HCT116 (cell line): ENCODE results near the gene ACOXL. TPM values are rescaled to one million over a fixed set of nuclear protein-coding genes. Genes with fewer than 3 reads are reported as not detected.

Experiments
- ATAC-seq: fragments of 200-7000 bp; cut with Tn5 transposase; 2 replicates; pipeline ENCODE4 v1.9.1; 2020; ENCODE audit warnings: mild to moderate bottlenecking, moderate library complexity
- BruUV-seq: library from RNA; stranded (reverse); fragments of 400-500 nt; replicated peaks from 2 replicates; lab custom pipeline; 2021; lab: Mats Ljungman, UMichigan
- CTCF ChIA-PET: fragments of 300-600 bp; sonication (Branson Sonifier 250); formaldehyde crosslinking; loops from one replicate; lab custom pipeline; 2021; ENCODE audit warnings: antibody characterized with exemption; lab: Charles Lee
- POLR2A ChIA-PET: fragments of 300-600, 350-600 bp; sonication (Branson Sonifier 250); formaldehyde crosslinking; loops from one replicate; lab custom pipeline; 2021; ENCODE audit warnings: antibody characterized with exemption; lab: Charles Lee
- RAD21 ChIA-PET, 2 experiments: fragments of 300-600 bp; sonication (Branson Sonifier 250); formaldehyde crosslinking; loops; one replicate each; lab custom pipeline; 2023; ENCODE audit warnings: low total read pairs in 2 of 2; ENCODE audit not compliant: uncharacterized antibody in 2 of 2, unreplicated experiment in 2 of 2, low non-redundant PET in 1 of 2; lab: Charles Lee
- DNase-seq: peaks from one replicate; pipeline ENCODE4 v3.0.0-alpha.2; 2010; ENCODE audit warnings: low read depth, low spot score
- H2AFZ ChIP-seq: fragments of 200-600 bp; shearing (Covaris generic), sonication (generic); 2 replicates; pipeline ENCODE4 v1.6.1; 2017; ENCODE audit warnings: low read depth, mixed run types, mixed read lengths, antibody characterized with exemption, low read length; ENCODE audit not compliant: poor library complexity, severe bottlenecking
- H3K27ac ChIP-seq: 2 replicates; pipeline ENCODE4 v1.5.1; 2012; ENCODE audit warnings: low read depth, low read length
- H3K27me3 ChIP-seq: fragments of 200-600 bp; sonication (generic); 2 replicates; pipeline ENCODE4 v1.6.1; 2016; ENCODE audit warnings: mixed run types, low read length, mixed read lengths; ENCODE audit not compliant: insufficient read depth
- H3K36me3 ChIP-seq, 2 experiments: fragments of 200-500 bp in 1 of 2; fragments of 200-600 bp in 1 of 2; sonication (Bioruptor generic) in 1 of 2; sonication (generic) in 1 of 2; 2 replicates each; pipeline versions ENCODE4 v1.5.1 to v1.6.1; 2014 to 2016; ENCODE audit warnings: low read length in 2 of 2, inconsistent platforms in 1 of 2, mixed read lengths in 1 of 2, mixed run types in 1 of 2; ENCODE audit not compliant: insufficient read depth in 2 of 2, control insufficient read depth in 1 of 2
- H3K4me1 ChIP-seq, 2 experiments: fragments of 200-600 bp in 1 of 2; sonication (generic) in 1 of 2; 2 replicates each; pipeline versions ENCODE4 v1.5.1 to v1.6.1; 2012 to 2017; ENCODE audit warnings: low read length in 2 of 2, inconsistent platforms in 1 of 2, mild to moderate bottlenecking in 1 of 2, mixed read lengths in 1 of 2, mixed run types in 1 of 2, moderate library complexity in 1 of 2; ENCODE audit not compliant: insufficient read depth in 2 of 2, control insufficient read depth in 1 of 2
- H3K4me2 ChIP-seq: fragments of 200-600 bp; sonication (generic); 2 replicates; pipeline ENCODE4 v1.6.1; 2017; ENCODE audit warnings: mixed run types, low read length, mixed read lengths
- H3K4me3 ChIP-seq, 2 experiments: fragments of 200-600 bp in 1 of 2; sonication (generic) in 1 of 2; replicated peaks in 1 of 2; 2 replicates each; pipeline ENCODE4 v1.5.1; 2011 to 2016; ENCODE audit warnings: low read length in 2 of 2, control low read depth in 1 of 2, low read depth in 1 of 2, mild to moderate bottlenecking in 1 of 2, mixed read lengths in 1 of 2, mixed run types in 1 of 2
- H3K79me2 ChIP-seq: fragments of 200-600 bp; sonication (generic); 2 replicates; pipeline ENCODE4 v1.6.1; 2017; ENCODE audit warnings: mild to moderate bottlenecking, mixed run types, low read length, moderate library complexity, mixed read lengths; ENCODE audit not compliant: insufficient read depth
- H3K9ac ChIP-seq: fragments of 200-600 bp; sonication (generic); 2 replicates; pipeline ENCODE4 v1.6.1; 2016; ENCODE audit warnings: low read length, mixed read lengths
- H3K9me2 ChIP-seq: fragments of 200-600 bp; sonication (generic), shearing (Covaris generic); 2 replicates; pipeline ENCODE4 v1.6.1; 2017; ENCODE audit warnings: mixed run types, mild to moderate bottlenecking, moderate library complexity; ENCODE audit not compliant: insufficient read depth
- H3K9me3 ChIP-seq, 2 experiments: fragments of 200-500 bp in 1 of 2; fragments of 200-600 bp in 1 of 2; sonication (Bioruptor generic) in 1 of 2; sonication (generic) in 1 of 2; 2 replicates each; pipeline ENCODE4 v1.6.1; 2014 to 2017; ENCODE audit warnings: low read length in 2 of 2, mixed read lengths in 2 of 2, inconsistent platforms in 1 of 2, low read depth in 1 of 2, mild to moderate bottlenecking in 1 of 2, mixed run types in 1 of 2, moderate library complexity in 1 of 2; ENCODE audit not compliant: control insufficient read depth in 1 of 2, insufficient read depth in 1 of 2
- H4K20me1 ChIP-seq: fragments of 200-600 bp; sonication (generic), shearing (Covaris generic); 2 replicates; pipeline ENCODE4 v1.6.1; 2017; ENCODE audit warnings: mixed run types, mild to moderate bottlenecking, moderate library complexity; ENCODE audit not compliant: insufficient read depth
- CBX3 ChIP-seq: IDR thresholded peaks from 2 replicates; pipeline ENCODE4 v1.6.1; 2012; ENCODE audit warnings: low read depth
- CEBPB ChIP-seq: IDR thresholded peaks from 2 replicates; pipeline ENCODE4 v1.6.1; 2012; ENCODE audit warnings: low read depth
- CTCF ChIP-seq, 3 experiments: fragments of 200-600 bp in 1 of 3; sonication (generic) in 1 of 3; IDR thresholded peaks in 2 of 3; conservative IDR thresholded peaks in 1 of 3; 2 replicates each; pipeline ENCODE4 v1.5.1; 2012 to 2017; ENCODE audit warnings: low read depth in 2 of 3, low read length in 2 of 3, antibody characterized with exemption in 1 of 3, borderline replicate concordance in 1 of 3, control low read depth in 1 of 3, mild to moderate bottlenecking in 1 of 3, mixed read lengths in 1 of 3, mixed run types in 1 of 3, moderate library complexity in 1 of 3; ENCODE audit not compliant: insufficient read depth in 1 of 3
- EGR1 ChIP-seq: IDR thresholded peaks from 2 replicates; pipeline ENCODE4 v1.6.1; 2012; ENCODE audit warnings: low read depth
- ELF1 ChIP-seq: IDR thresholded peaks from 2 replicates; pipeline ENCODE4 v1.6.1; 2012; ENCODE audit warnings: low read depth, borderline replicate concordance
- EZH2 ChIP-seq: fragments of 200-600 bp; sonication (generic); IDR thresholded peaks from 2 replicates; pipeline ENCODE4 v1.6.1; 2017; ENCODE audit warnings: antibody characterized with exemption, mixed run types
- EZH2phosphoT487 ChIP-seq: fragments of 200-600 bp; IDR thresholded peaks from 2 replicates; pipeline ENCODE4 v1.6.1; 2018; ENCODE audit warnings: antibody characterized with exemption, borderline replicate concordance
- FOSL1 ChIP-seq: IDR thresholded peaks from 2 replicates; pipeline ENCODE4 v1.6.1; 2012; ENCODE audit warnings: low read depth
- POLR2A ChIP-seq: IDR thresholded peaks from 2 replicates; pipeline ENCODE4 v1.7.0; 2011; ENCODE audit warnings: borderline replicate concordance; ENCODE audit not compliant: insufficient read depth, insufficient read length; ENCODE audit errors: extremely low read depth
- POLR2AphosphoS5 ChIP-seq: IDR thresholded peaks from 2 replicates; pipeline ENCODE4 v1.6.1; 2011; ENCODE audit warnings: mild to moderate bottlenecking, low read depth, low read length, moderate library complexity
- SIN3A ChIP-seq: IDR thresholded peaks from 2 replicates; pipeline ENCODE4 v1.6.1; 2012; ENCODE audit warnings: low read depth
- SP1 ChIP-seq: IDR thresholded peaks from 2 replicates; pipeline ENCODE4 v1.6.1; 2012; ENCODE audit warnings: low read depth
- SRF ChIP-seq: IDR thresholded peaks from 2 replicates; pipeline ENCODE4 v1.6.1; 2012; ENCODE audit warnings: low read depth
- ZFX ChIP-seq: fragments of 450-650 bp; IDR thresholded peaks from 2 replicates; pipeline ENCODE4 v1.6.1; 2017
- ZNF274 ChIP-seq: fragments of 200-500 bp; sonication (Bioruptor generic); IDR thresholded peaks from 2 replicates; pipeline ENCODE4 v1.6.1; 2014; ENCODE audit warnings: mild to moderate bottlenecking, low read depth, low read length, inconsistent platforms
- intact Hi-C: fragments of 100-400 bp; cut with micrococcal nuclease; formaldehyde crosslinking; loops from 2 replicates; pipeline ENCODE4 v1.10.0; 2022
- total RNA-seq: library from RNA; stranded (reverse); gene quantifications from one replicate; pipeline ENCODE4 v1.2.1, GENCODE V29; 2021; ENCODE audit not compliant: unreplicated experiment
- TF ChIP-seq, protein P1 (sequence below): IDR thresholded peaks from 2 replicates; pipeline ENCODE4 v1.6.1; 2012

Gene ACOXL
- total RNA-seq, 1 experiment from 2014 or later, result 5.5 TPM

DNA sequence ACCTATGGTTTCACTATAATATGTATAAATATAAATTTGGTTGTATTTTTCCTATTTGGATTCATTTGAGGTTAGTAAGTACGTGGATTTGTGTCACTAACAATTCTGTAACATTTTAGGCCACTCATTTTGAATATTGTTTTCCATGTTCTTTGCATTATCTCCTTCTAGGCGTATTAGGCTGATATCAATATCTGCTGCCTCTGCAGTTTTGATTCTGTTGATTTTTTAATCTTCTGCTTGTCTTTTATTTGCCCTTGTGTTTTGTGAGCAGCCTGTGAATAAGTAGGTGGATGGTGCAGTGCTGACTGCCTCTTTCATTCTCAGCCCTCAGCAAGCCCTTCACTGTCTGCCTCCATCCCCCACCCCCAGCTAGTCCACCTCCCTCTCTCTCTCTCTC is 222.7 kb downstream of the ACOXL start:
- no peak for TF ChIP-seq CEBPB
- TF ChIP-seq ZFX, result no peak
- TF ChIP-seq, protein P1, sequence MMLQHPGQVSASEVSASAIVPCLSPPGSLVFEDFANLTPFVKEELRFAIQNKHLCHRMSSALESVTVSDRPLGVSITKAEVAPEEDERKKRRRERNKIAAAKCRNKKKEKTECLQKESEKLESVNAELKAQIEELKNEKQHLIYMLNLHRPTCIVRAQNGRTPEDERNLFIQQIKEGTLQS, result no peak
- TF ChIP-seq SRF, result no peak
- TF ChIP-seq EZH2phosphoT487, result no peak
- no peak for TF ChIP-seq FOSL1
- no peak for TF ChIP-seq CTCF (IDR thresholded peaks at IDR 0.05 in 2 of 3, conservative IDR thresholded peaks at IDR 0.05 in 1 of 3; ENCODE audit: borderline replicate concordance in 1 of 3, insufficient read depth in 1 of 3, low read depth in 2 of 3, low read length in 2 of 3)
- no peak for TF ChIP-seq SP1
- no peak for TF ChIP-seq POLR2AphosphoS5
- no peak for TF ChIP-seq CBX3
- no peak for TF ChIP-seq EZH2
- TF ChIP-seq POLR2A, result no peak
- no peak for TF ChIP-seq ZNF274
- no peak for TF ChIP-seq SIN3A
- TF ChIP-seq EGR1, result no peak
- no peak for TF ChIP-seq ELF1
- Histone ChIP-seq H3K9me3 (no peaks in the 10 kb centered on the region), H4K20me1 (no peaks in the 10 kb centered on the region), H3K9me2 (no peaks in the 10 kb centered on the region), H3K4me2 (no peak overlapping the region), H3K9ac (no peak overlapping the region), H3K27me3 (no peaks in the 10 kb centered on the region), H3K36me3 (no peaks in the 10 kb centered on the region), H3K4me3 (no peak overlapping the region), H3K4me1 (no peaks in the 10 kb centered on the region), H2AFZ (no peak overlapping the region), H3K79me2 (no peaks in the 10 kb centered on the region), H3K27ac (no peak overlapping the region)
- ChIA-PET CTCF (no interaction called here), RAD21 (no interaction called here), POLR2A (no interaction called here)
- intact Hi-C loops, result no loop called here
- DNase-seq (no peak), ATAC-seq (no peak)
- BruUV-seq, result no TSS peak
